Stimulated activated naive CD8-positive, alpha-beta T cell treated with anti-CD3 and anti-CD28 coated beads, Interleukin-15, amount 100 ng/mL, for 72 hours (primary cell): ENCODE measurements around the gene ANO8.

ENCODE experiments used
- ATAC-seq: fragments of 150-1000 bp; cut with Tn5 transposase; 2 replicates; pipeline ENCODE4 v1.10.0; 2021; ENCODE audit warnings: mild to moderate bottlenecking, moderate library complexity
- DNase-seq, 2 donors: peaks; one replicate each; pipeline ENCODE4 v3.0.0; 2021 to 2022
- H3K27ac Mint-ChIP-seq, 2 donors: one replicate each; pipeline ENCODE4 v1.8.0; 2022; ENCODE audit warnings: mild to moderate bottlenecking in 2 of 2, mixed read lengths in 2 of 2, moderate library complexity in 2 of 2
- H3K27me3 Mint-ChIP-seq: one replicate; pipeline ENCODE4 v1.8.0; 2022; ENCODE audit warnings: mixed read lengths
- H3K4me1 Mint-ChIP-seq: one replicate; pipeline ENCODE4 v1.8.0; 2022; ENCODE audit warnings: mild to moderate bottlenecking, mixed read lengths
- H3K4me3 Mint-ChIP-seq, 2 donors: one replicate each; pipeline ENCODE4 v1.8.0; 2022; ENCODE audit warnings: mild to moderate bottlenecking in 2 of 2, mixed read lengths in 2 of 2, moderate library complexity in 1 of 2
- H3K9me3 Mint-ChIP-seq, 2 donors: one replicate each; pipeline ENCODE4 v1.8.0; 2022; ENCODE audit warnings: mixed read lengths in 2 of 2

The ANO8 gene

GRCh38 chr19:17357078-17357666 lies 22.5 kb upstream of the ANO8 start:
- ATAC-seq (no peak), DNase-seq (no peak)
- H3K4me3 Mint-ChIP-seq: no peak overlapping the region
- no peaks in the 10 kb centered on the region for H3K9me3 Mint-ChIP-seq
- no peaks in the 10 kb centered on the region for H3K4me1 Mint-ChIP-seq
- peaks cover 17% of the 10 kb centered on the region for H3K27me3 Mint-ChIP-seq
- H3K27ac Mint-ChIP-seq: no peak overlapping the region

DNA sequence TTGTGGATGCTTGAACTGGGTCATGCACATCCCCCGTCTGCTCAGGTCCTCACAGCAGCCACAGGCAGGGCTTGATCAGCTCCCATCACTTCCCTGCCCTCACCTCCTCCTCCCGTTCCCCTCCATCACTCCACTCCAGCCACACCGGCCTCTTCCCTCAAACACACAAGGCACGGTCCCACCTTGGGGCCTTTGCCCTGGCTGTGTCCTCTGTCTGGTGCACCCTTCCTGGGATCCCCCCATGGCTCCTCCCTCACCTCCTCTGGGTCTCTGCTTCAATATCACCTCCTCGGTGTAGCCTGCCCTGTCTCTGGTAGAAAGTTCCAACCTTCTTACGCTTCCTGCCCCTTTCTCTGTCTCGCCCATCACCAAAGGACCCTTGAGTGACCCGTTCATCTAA lies 18.7 kb upstream of the ANO8 start:
- H3K27me3 Mint-ChIP-seq: peaks cover 54% of the 10 kb centered on the region
- H3K9me3 Mint-ChIP-seq: no peaks in the 10 kb centered on the region
- peaks cover 15% of the 10 kb centered on the region for H3K4me1 Mint-ChIP-seq
- no peak for DNase-seq
- peak overlapping the region in 1 of 2 donors; percentile 3 for H3K4me3 Mint-ChIP-seq
- ATAC-seq: no peak
- no peak overlapping the region for H3K27ac Mint-ChIP-seq

DNA sequence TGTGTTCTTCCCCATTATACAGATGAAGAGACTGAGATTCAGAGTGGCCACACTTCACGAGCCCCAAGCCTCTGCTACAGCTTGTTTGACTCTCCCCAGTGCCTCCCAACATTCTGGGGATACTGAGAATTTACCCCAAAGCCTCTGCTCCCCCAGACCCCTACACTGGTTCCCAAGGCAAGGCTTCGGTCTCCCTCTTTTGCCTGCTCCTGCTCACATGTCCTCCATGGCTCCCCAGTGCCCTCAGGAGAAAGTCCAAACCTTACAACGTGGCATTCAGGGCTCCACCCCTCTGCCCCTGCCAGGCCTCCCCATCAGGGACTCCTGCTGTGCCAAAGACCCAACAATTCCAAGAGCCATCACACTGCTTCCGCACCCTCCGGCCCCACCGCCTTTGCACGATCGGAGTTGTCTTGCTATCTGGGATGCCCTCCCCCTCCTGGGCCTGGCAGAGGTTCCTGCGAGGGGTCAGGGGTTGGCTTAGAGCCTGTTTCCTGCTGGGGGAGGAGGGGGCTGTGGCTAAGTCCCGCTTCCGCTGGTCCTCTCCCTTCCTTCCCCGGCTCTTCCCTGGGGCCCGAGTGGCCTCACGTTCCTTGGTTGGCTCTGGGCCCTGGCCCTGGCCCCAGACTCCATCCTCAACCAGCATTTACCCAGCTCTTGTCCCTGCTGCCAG lies 18.1 kb upstream of the ANO8 start:
- Mint-ChIP-seq H3K9me3 (no peaks in the 10 kb centered on the region), H3K27ac (peak overlapping the region in 1 of 2 donors; percentile 3), H3K27me3 (peaks cover 61% of the 10 kb centered on the region), H3K4me3 (no peak overlapping the region), H3K4me1 (peaks cover 15% of the 10 kb centered on the region)
- ATAC-seq (no peak), DNase-seq (no peak)

DNA sequence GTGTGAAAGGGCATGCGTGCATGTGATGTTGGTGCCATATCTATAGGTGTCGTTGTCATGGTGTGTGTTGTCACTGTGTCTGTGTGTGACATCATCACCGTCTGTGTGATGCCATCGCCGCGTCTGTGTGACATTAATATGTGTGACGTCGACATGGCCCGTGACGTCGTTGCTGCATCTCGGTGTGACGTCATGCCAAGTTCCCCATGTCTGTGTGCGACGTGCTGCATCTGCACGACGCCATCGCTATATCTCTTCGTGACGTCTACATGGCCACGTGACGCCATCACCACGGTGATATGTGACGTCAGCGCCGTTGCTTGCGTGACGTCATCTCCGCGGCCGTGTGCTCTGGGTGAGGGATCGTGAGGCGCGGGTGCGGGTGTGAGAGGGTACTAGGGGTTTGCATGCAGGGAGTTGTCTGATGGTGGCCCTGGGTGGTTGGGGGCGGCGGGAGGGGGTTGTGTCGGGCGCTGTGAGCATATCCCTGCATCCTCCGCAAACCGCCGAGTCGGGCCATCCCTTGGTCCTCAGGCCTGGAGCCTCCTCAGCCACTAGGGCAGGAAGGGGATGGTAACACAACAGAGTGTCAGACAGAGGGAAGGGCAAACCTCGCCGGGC lies 17.3 kb upstream of the ANO8 start:
- Mint-ChIP-seq H3K27me3 (peaks cover 69% of the 10 kb centered on the region), H3K4me3 (no peak overlapping the region), H3K9me3 (no peaks in the 10 kb centered on the region), H3K4me1 (peaks cover 15% of the 10 kb centered on the region), H3K27ac (no peak overlapping the region)
- no peak for DNase-seq
- no peak for ATAC-seq

- Mint-ChIP-seq H3K9me3 (no peaks in the 10 kb centered on the region), H3K4me1 (peaks cover 24% of the 10 kb centered on the region), H3K27me3 (peaks cover 67% of the 10 kb centered on the region), H3K4me3 (no peak overlapping the region), H3K27ac (no peak overlapping the region)
- DNase-seq: no peak
- no peak for ATAC-seq
Observed at GRCh38 chr19:17348700-17349099, 14.0 kb upstream of the ANO8 start.

GRCh38 chr19:17347877-17348276 lies 13.2 kb upstream of the ANO8 start:
- H3K27me3 Mint-ChIP-seq: peaks cover 59% of the 10 kb centered on the region
- peaks cover 24% of the 10 kb centered on the region for H3K4me1 Mint-ChIP-seq
- ATAC-seq (no peak), DNase-seq (no peak)
- no peak overlapping the region for H3K4me3 Mint-ChIP-seq
- H3K9me3 Mint-ChIP-seq: no peaks in the 10 kb centered on the region
- no peak overlapping the region for H3K27ac Mint-ChIP-seq

DNA sequence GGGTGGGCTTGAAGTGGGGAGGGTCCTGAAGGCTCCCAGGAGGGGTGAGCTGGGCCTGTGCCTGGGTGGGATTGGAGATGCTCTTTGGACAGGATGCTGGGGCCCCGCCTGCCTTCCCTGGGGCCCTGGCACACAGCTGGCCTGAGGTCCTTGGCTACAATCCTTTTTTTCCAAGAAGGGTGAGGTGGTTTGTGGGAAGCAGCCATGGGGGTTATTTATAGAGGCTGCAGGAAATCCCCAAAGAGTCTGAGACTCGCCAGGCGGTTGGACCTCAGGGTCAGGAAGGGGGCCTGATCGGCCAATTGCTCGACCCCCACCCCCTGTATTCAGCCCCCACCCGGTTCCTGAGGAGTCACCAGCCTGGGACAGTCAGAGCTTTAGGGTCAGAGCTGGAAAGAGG lies 12.7 kb upstream of the ANO8 start:
- Mint-ChIP-seq H3K27ac (no peak overlapping the region), H3K4me1 (peaks cover 24% of the 10 kb centered on the region), H3K4me3 (no peak overlapping the region), H3K9me3 (no peaks in the 10 kb centered on the region), H3K27me3 (peaks cover 54% of the 10 kb centered on the region)
- ATAC-seq (no peak), DNase-seq (no peak)

- no peak overlapping the region for H3K4me3 Mint-ChIP-seq
- H3K27ac Mint-ChIP-seq: peak overlapping the region in 1 of 2 donors; percentile 21
- ATAC-seq: peak; percentile 97
- H3K9me3 Mint-ChIP-seq: no peaks in the 10 kb centered on the region
- H3K27me3 Mint-ChIP-seq: peaks cover 42% of the 10 kb centered on the region
- H3K4me1 Mint-ChIP-seq: peaks cover 17% of the 10 kb centered on the region
- DNase-seq: peak; percentile 82 to 83
Observed at GRCh38 chr19:17346109-17346671, 11.5 kb upstream of the ANO8 start.

GRCh38 chr19:17341845-17342244 lies 7.2 kb upstream of the ANO8 start:
- no peak for ATAC-seq
- no peak for DNase-seq
- H3K4me3 Mint-ChIP-seq: no peak overlapping the region
- no peaks in the 10 kb centered on the region for H3K27me3 Mint-ChIP-seq
- H3K27ac Mint-ChIP-seq: no peak overlapping the region
- no peaks in the 10 kb centered on the region for H3K9me3 Mint-ChIP-seq
- peaks cover 40% of the 10 kb centered on the region for H3K4me1 Mint-ChIP-seq

GRCh38 chr19:17341386-17341785 lies 6.7 kb upstream of the ANO8 start:
- no peak overlapping the region for H3K4me3 Mint-ChIP-seq
- no peaks in the 10 kb centered on the region for H3K9me3 Mint-ChIP-seq
- DNase-seq (no peak), ATAC-seq (no peak)
- H3K27ac Mint-ChIP-seq: no peak overlapping the region
- peaks cover 39% of the 10 kb centered on the region for H3K4me1 Mint-ChIP-seq
- no peaks in the 10 kb centered on the region for H3K27me3 Mint-ChIP-seq

DNA sequence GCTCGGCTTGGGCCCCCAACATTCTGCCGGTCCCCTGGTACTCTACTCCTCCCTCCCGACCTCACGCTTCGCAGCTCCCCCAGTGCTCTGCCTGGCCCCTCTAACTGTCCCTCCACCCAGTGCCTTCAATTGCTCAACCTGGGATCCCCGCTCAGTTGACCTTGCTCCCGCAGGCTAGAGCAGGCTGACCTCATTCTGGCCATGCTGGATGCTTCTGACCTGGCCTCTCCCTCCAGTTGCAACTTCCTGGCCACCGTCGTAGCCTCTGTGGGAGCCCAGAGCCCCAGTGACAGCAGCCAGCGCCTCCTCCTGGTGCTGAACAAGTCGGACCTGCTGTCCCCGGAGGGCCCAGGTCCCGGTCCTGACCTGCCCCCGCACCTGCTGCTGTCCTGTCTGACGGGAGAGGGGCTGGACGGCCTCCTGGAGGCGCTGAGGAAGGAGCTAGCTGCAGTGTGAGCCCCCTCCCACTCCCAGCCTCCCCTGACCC lies 6.3 kb upstream of the ANO8 start:
- no peaks in the 10 kb centered on the region for H3K9me3 Mint-ChIP-seq
- no peak overlapping the region for H3K4me3 Mint-ChIP-seq
- ATAC-seq: no peak
- peaks cover 39% of the 10 kb centered on the region for H3K4me1 Mint-ChIP-seq
- no peak for DNase-seq
- no peak overlapping the region for H3K27ac Mint-ChIP-seq
- no peaks in the 10 kb centered on the region for H3K27me3 Mint-ChIP-seq

DNA sequence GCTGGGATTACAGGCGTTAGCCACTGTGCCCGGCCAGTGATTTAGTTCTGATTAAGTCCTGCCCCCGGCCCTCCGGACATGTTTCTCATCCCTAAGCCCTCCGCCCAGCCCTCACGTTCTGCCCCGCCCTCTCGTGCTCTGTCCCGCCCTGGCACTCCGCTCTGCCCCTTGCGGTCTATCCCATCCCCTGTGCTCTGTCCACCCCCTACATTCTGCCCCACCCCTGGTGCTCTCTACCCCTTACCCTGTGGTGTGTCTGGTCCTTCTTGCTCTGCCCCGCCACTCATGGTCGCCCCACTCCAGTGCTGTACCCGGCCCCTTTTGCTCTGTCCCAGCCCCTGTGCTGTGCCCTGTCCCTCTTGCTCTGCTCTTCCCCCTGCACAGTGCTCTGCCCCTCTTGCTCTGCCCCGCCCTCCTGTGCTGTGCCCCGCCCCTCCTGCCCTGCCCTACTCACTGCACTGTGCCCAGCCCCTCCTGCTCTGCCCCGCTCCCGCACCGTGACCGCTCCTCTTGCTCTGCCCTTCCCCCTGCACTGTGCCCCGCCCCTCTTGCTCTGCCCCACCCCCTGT lies 5.7 kb upstream of the ANO8 start:
- peak overlapping the region in 1 of 2 donors; percentile 42 for H3K27ac Mint-ChIP-seq
- H3K27me3 Mint-ChIP-seq: no peaks in the 10 kb centered on the region
- no peak overlapping the region for H3K4me3 Mint-ChIP-seq
- H3K9me3 Mint-ChIP-seq: no peaks in the 10 kb centered on the region
- ATAC-seq: no peak
- DNase-seq: no peak
- peaks cover 38% of the 10 kb centered on the region for H3K4me1 Mint-ChIP-seq

- no peak for DNase-seq
- Mint-ChIP-seq H3K27me3 (no peaks in the 10 kb centered on the region), H3K4me3 (peak overlapping the region; percentile 91 to 95), H3K27ac (peak overlapping the region in 1 of 2 donors; percentile 7), H3K4me1 (peaks cover 47% of the 10 kb centered on the region), H3K9me3 (no peaks in the 10 kb centered on the region)
- ATAC-seq: no peak
Observed at GRCh38 chr19:17339088-17339741, 4.6 kb upstream of the ANO8 start.

GRCh38 chr19:17338433-17339078 lies 3.9 kb upstream of the ANO8 start:
- no peaks in the 10 kb centered on the region for H3K9me3 Mint-ChIP-seq
- H3K27me3 Mint-ChIP-seq: no peaks in the 10 kb centered on the region
- H3K4me3 Mint-ChIP-seq: peak overlapping the region; percentile 91 to 95
- DNase-seq (no peak), ATAC-seq (no peak)
- H3K4me1 Mint-ChIP-seq: peaks cover 53% of the 10 kb centered on the region
- H3K27ac Mint-ChIP-seq: peak overlapping the region in 1 of 2 donors; percentile 7
